Vagina (tissue), 2 donors: Measurements from ENCODE around the gene TMEM38A.

ENCODE experiments used
- POLR2A ChIP-seq, 2 donors: fragments of 450-650 bp; IDR thresholded peaks; one replicate each; pipeline ENCODE4 v1.6.1; 2017; ENCODE audit warnings: antibody characterized with exemption in 2 of 2, mild to moderate bottlenecking in 2 of 2, moderate library complexity in 2 of 2
- POLR2AphosphoS5 ChIP-seq, 2 donors: sonication (generic); formaldehyde crosslinking; IDR thresholded peaks; one replicate each; pipeline ENCODE4 v1.9.0; 2017; ENCODE audit warnings: antibody characterized with exemption in 2 of 2, mild to moderate bottlenecking in 2 of 2, low read depth in 1 of 2; ENCODE audit not compliant: insufficient read depth in 1 of 2
- TF ChIP-seq, protein P1 (sequence below), 3 experiments: fragments of 450-650 bp in 2 of 3; fragments of 200-600 bp in 1 of 3; sonication (generic) in 1 of 3; IDR thresholded peaks; one replicate each; pipeline ENCODE4 v1.5.1; 2017 to 2019; ENCODE audit warnings: antibody characterized with exemption in 3 of 3, mild to moderate bottlenecking in 2 of 3, moderate library complexity in 2 of 3

DNA sequence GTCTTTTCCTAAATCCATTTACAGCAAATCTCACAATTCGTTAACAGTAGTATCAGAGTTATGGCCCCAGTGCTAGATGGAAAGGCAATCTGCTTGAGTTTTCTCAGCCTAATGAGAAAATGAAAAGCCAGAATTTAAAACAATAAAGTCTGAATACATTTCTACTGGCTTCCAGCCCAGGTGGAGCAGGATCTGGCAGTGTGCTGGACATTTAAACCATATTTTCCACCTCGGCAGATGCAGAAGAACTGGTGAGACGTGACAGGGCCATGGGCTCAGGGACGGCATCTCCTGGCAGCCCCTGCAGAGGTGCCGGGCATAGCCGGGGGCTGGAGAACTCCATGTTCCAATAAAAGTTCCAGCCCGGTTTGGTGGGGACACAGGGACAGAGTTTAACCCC is 8.1 kb upstream of the TMEM38A start:
- TF ChIP-seq, protein P1, sequence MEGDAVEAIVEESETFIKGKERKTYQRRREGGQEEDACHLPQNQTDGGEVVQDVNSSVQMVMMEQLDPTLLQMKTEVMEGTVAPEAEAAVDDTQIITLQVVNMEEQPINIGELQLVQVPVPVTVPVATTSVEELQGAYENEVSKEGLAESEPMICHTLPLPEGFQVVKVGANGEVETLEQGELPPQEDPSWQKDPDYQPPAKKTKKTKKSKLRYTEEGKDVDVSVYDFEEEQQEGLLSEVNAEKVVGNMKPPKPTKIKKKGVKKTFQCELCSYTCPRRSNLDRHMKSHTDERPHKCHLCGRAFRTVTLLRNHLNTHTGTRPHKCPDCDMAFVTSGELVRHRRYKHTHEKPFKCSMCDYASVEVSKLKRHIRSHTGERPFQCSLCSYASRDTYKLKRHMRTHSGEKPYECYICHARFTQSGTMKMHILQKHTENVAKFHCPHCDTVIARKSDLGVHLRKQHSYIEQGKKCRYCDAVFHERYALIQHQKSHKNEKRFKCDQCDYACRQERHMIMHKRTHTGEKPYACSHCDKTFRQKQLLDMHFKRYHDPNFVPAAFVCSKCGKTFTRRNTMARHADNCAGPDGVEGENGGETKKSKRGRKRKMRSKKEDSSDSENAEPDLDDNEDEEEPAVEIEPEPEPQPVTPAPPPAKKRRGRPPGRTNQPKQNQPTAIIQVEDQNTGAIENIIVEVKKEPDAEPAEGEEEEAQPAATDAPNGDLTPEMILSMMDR (IDR thresholded peaks at IDR 0.05) = no peak
- TF ChIP-seq POLR2A (IDR thresholded peaks at IDR 0.05) (no peak), POLR2AphosphoS5 (IDR thresholded peaks at IDR 0.05; ENCODE audit: insufficient read depth in 1 of 2, low read depth in 1 of 2) (no peak)
